ENCODE data around the gene CERK. TPM values are rescaled to one million over a fixed set of nuclear protein-coding genes. Genes with fewer than 3 reads are reported as not detected.

The CERK gene
- polyA plus RNA-seq, 1 donor from 2014 or later = 57.4 TPM

DNA sequence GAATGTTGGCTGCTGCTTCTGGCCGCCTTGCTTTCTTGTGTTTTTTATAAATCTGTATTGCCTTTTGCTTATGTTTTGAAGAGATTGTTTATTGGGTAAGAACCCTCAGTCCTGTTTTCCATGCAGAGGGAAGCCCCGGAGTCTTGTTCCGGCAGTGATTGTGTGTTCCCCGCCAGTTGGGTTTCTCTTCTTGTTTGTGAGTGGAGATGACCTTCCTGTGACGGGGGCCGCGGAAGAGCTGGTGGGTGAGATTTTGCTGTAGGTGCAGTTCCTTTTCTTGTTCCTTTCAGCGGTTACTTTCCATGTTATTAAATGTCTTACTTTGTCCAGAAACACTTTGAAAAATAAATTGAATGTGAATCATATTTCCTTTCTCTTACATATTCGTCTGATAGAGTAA is 32.7 kb upstream of the CERK start:
- peaks cover 7% of the 10 kb centered on the region for H3K79me2 ChIP-seq (replicated peaks; ENCODE audit: insufficient read depth, low read length)
- no peak overlapping the region for H3K9ac ChIP-seq (ENCODE audit: low read length)
- no peak overlapping the region for H3K4me3 ChIP-seq (ENCODE audit: low read length)
- H3K9me2 ChIP-seq (ENCODE audit: insufficient read depth, low read length) = no peaks in the 10 kb centered on the region
- TF ChIP-seq POLR2AphosphoS5 (IDR thresholded peaks at IDR 0.05) (no peak), TAF1 (IDR thresholded peaks at IDR 0.05; ENCODE audit: low read depth) (no peak), MXI1 (conservative IDR thresholded peaks at IDR 0.05; ENCODE audit: poor library complexity, severe bottlenecking) (no peak), EZH2 (IDR thresholded peaks at IDR 0.05; ENCODE audit: borderline replicate concordance, insufficient read depth, low read length, poor library complexity, severe bottlenecking) (no peak), SMC3 (conservative IDR thresholded peaks at IDR 0.05; ENCODE audit: poor library complexity) (no peak), RAD21 (conservative IDR thresholded peaks at IDR 0.05) (no peak), EP300 (conservative IDR thresholded peaks at IDR 0.05; ENCODE audit: poor library complexity, severe bottlenecking) (no peak)
- TF ChIP-seq, protein P1, sequence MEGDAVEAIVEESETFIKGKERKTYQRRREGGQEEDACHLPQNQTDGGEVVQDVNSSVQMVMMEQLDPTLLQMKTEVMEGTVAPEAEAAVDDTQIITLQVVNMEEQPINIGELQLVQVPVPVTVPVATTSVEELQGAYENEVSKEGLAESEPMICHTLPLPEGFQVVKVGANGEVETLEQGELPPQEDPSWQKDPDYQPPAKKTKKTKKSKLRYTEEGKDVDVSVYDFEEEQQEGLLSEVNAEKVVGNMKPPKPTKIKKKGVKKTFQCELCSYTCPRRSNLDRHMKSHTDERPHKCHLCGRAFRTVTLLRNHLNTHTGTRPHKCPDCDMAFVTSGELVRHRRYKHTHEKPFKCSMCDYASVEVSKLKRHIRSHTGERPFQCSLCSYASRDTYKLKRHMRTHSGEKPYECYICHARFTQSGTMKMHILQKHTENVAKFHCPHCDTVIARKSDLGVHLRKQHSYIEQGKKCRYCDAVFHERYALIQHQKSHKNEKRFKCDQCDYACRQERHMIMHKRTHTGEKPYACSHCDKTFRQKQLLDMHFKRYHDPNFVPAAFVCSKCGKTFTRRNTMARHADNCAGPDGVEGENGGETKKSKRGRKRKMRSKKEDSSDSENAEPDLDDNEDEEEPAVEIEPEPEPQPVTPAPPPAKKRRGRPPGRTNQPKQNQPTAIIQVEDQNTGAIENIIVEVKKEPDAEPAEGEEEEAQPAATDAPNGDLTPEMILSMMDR (IDR thresholded peaks at IDR 0.05; ENCODE audit: poor library complexity, severe bottlenecking) = no peak
- TF ChIP-seq, protein P2, sequence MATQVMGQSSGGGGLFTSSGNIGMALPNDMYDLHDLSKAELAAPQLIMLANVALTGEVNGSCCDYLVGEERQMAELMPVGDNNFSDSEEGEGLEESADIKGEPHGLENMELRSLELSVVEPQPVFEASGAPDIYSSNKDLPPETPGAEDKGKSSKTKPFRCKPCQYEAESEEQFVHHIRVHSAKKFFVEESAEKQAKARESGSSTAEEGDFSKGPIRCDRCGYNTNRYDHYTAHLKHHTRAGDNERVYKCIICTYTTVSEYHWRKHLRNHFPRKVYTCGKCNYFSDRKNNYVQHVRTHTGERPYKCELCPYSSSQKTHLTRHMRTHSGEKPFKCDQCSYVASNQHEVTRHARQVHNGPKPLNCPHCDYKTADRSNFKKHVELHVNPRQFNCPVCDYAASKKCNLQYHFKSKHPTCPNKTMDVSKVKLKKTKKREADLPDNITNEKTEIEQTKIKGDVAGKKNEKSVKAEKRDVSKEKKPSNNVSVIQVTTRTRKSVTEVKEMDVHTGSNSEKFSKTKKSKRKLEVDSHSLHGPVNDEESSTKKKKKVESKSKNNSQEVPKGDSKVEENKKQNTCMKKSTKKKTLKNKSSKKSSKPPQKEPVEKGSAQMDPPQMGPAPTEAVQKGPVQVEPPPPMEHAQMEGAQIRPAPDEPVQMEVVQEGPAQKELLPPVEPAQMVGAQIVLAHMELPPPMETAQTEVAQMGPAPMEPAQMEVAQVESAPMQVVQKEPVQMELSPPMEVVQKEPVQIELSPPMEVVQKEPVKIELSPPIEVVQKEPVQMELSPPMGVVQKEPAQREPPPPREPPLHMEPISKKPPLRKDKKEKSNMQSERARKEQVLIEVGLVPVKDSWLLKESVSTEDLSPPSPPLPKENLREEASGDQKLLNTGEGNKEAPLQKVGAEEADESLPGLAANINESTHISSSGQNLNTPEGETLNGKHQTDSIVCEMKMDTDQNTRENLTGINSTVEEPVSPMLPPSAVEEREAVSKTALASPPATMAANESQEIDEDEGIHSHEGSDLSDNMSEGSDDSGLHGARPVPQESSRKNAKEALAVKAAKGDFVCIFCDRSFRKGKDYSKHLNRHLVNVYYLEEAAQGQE (IDR thresholded peaks at IDR 0.05; ENCODE audit: borderline replicate concordance) = no peak
- H3F3A ChIP-seq (ENCODE audit: insufficient read depth, low read length, poor library complexity, severe bottlenecking) = no peaks in the 10 kb centered on the region
- H3K27ac ChIP-seq (ENCODE audit: low read length) = no peak overlapping the region
- no peaks in the 10 kb centered on the region for H3K36me3 ChIP-seq (ENCODE audit: insufficient read depth, low read length)
- H3K4me2 ChIP-seq (ENCODE audit: low read length) = no peak overlapping the region
- H3K9me3 ChIP-seq (ENCODE audit: low read length) = no peaks in the 10 kb centered on the region
- H4K20me1 ChIP-seq (ENCODE audit: insufficient read depth) = no peaks in the 10 kb centered on the region
- no peaks in the 10 kb centered on the region for H3K27me3 ChIP-seq (ENCODE audit: insufficient read depth, low read depth, low read length)
- H2AFZ ChIP-seq (ENCODE audit: low read depth, low read length) = no peak overlapping the region

DNA sequence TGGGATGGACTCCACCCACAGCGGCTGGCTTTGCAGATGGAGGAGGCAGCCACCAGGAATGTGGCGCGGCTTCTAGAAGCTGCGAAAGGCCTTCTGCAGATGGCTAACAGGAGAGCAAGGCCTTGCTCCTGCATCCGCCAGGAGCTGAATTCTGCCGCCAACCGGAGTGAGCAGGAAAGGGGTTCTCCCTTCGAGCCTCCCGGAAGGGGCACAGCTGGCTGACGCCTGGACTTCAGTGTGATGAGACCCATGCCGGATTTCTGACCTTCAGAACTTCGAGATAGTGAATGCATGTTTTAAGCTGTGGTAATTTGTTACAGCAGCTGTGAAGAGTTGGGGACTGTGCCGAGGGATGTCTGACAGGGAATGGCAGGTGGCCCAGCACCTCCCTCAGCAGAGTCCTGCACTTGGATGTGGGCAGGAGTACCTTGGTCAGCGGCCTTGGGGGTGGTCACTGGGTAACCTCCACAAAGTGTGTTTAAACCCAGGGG is 32.1 kb upstream of the CERK start:
- H3K79me2 ChIP-seq (replicated peaks; ENCODE audit: insufficient read depth, low read length) = peaks cover 8% of the 10 kb centered on the region
- H3K9me2 ChIP-seq (ENCODE audit: insufficient read depth, low read length) = no peaks in the 10 kb centered on the region
- H4K20me1 ChIP-seq (ENCODE audit: insufficient read depth) = no peaks in the 10 kb centered on the region
- H3K4me2 ChIP-seq (ENCODE audit: low read length) = no peak overlapping the region
- no peak overlapping the region for H3K9ac ChIP-seq (ENCODE audit: low read length)
- H2AFZ ChIP-seq (ENCODE audit: low read depth, low read length) = no peak overlapping the region
- H3K4me3 ChIP-seq (ENCODE audit: low read length) = no peak overlapping the region
- H3K9me3 ChIP-seq (ENCODE audit: low read length) = no peaks in the 10 kb centered on the region
- no peaks in the 10 kb centered on the region for H3K36me3 ChIP-seq (ENCODE audit: insufficient read depth, low read length)
- H3F3A ChIP-seq (ENCODE audit: insufficient read depth, low read length, poor library complexity, severe bottlenecking) = no peaks in the 10 kb centered on the region
- TF ChIP-seq, protein P2 (IDR thresholded peaks at IDR 0.05; ENCODE audit: borderline replicate concordance) = no peak
- TF ChIP-seq EP300 (conservative IDR thresholded peaks at IDR 0.05; ENCODE audit: poor library complexity, severe bottlenecking) (no peak), EZH2 (IDR thresholded peaks at IDR 0.05; ENCODE audit: borderline replicate concordance, insufficient read depth, low read length, poor library complexity, severe bottlenecking) (no peak), TAF1 (IDR thresholded peaks at IDR 0.05; ENCODE audit: low read depth) (no peak), POLR2AphosphoS5 (IDR thresholded peaks at IDR 0.05) (no peak), SMC3 (conservative IDR thresholded peaks at IDR 0.05; ENCODE audit: poor library complexity) (no peak), MXI1 (conservative IDR thresholded peaks at IDR 0.05; ENCODE audit: poor library complexity, severe bottlenecking) (no peak), RAD21 (conservative IDR thresholded peaks at IDR 0.05) (no peak)
- TF ChIP-seq, protein P1 (IDR thresholded peaks at IDR 0.05; ENCODE audit: poor library complexity, severe bottlenecking) = no peak
- no peaks in the 10 kb centered on the region for H3K27me3 ChIP-seq (ENCODE audit: insufficient read depth, low read depth, low read length)
- H3K27ac ChIP-seq (ENCODE audit: low read length) = no peak overlapping the region
